Measurements from ENCODE around the gene RGMA.

The RGMA gene

GRCh38 chr15:93088981-93089726 lies at the start of gene RGMA:
TSS of gene RGMA (minus strand) at chr15:93089211. CDS start at chr15:93088932, 279 bp downstream.
- no peak for TF ChIP-seq CTCF (conservative IDR thresholded peaks at IDR 0.05)
- no peak within 1 kb of the TSS for H3K27ac ChIP-seq

- TF ChIP-seq CTCF (conservative IDR thresholded peaks at IDR 0.05), result no peak
- H3K27ac ChIP-seq, result no peak overlapping the region
Measured at GRCh38 chr15:93136606-93137005, 47.6 kb upstream of the RGMA start.

- TF ChIP-seq CTCF (conservative IDR thresholded peaks at IDR 0.05), result no peak
- H3K27ac ChIP-seq, result no peak overlapping the region
Measured at GRCh38 chr15:93135997-93136397, 47.0 kb upstream of the RGMA start.

- no peak for TF ChIP-seq CTCF (conservative IDR thresholded peaks at IDR 0.05)
- H3K27ac ChIP-seq, result no peak overlapping the region
Measured at GRCh38 chr15:93135459-93135858, 46.4 kb upstream of the RGMA start.

- no peak for TF ChIP-seq CTCF (conservative IDR thresholded peaks at IDR 0.05)
- H3K27ac ChIP-seq, result no peak overlapping the region
Measured at GRCh38 chr15:93131485-93132095, 42.6 kb upstream of the RGMA start.

- TF ChIP-seq CTCF (conservative IDR thresholded peaks at IDR 0.05), result no peak
- no peak overlapping the region for H3K27ac ChIP-seq
Measured at GRCh38 chr15:93129702-93130488, 40.9 kb upstream of the RGMA start.

- no peak for TF ChIP-seq CTCF (conservative IDR thresholded peaks at IDR 0.05)
Measured at GRCh38 chr15:93127286-93127685, 38.3 kb upstream of the RGMA start.

More at GRCh38 chr15:93127286-93127685, 38.3 kb upstream of the RGMA start:
- H3K27ac ChIP-seq, result no peak overlapping the region
